Endothelial cell of umbilical vein (primary cell): ENCODE results near the gene USP46.

ENCODE experiments used
- EZH2 ChIP-seq: IDR thresholded peaks from 2 replicates; pipeline ENCODE4 v1.6.1; 2012; ENCODE audit warnings: borderline replicate concordance, low read depth, mild to moderate bottlenecking, moderate library complexity, low read length, inconsistent platforms; ENCODE audit not compliant: severe bottlenecking
- JUN ChIP-seq: IDR thresholded peaks from 2 replicates; pipeline ENCODE4 v1.6.1; 2011; ENCODE audit warnings: borderline replicate concordance, low read depth; ENCODE audit not compliant: insufficient read length, insufficient read depth
- MAX ChIP-seq: IDR thresholded peaks from 2 replicates; pipeline ENCODE4 v1.6.1; 2011; ENCODE audit not compliant: insufficient read depth, insufficient read length
- POLR2A ChIP-seq: IDR thresholded peaks from 2 replicates; pipeline ENCODE4 v1.6.1; 2012; ENCODE audit warnings: low read depth, mild to moderate bottlenecking, control low read depth, low read length
- POLR2AphosphoS5 ChIP-seq: IDR thresholded peaks from 2 replicates; pipeline ENCODE4 v1.6.1; 2012; ENCODE audit warnings: low read depth, mild to moderate bottlenecking, control low read depth, low read length, moderate library complexity; ENCODE audit not compliant: insufficient read depth
- TF ChIP-seq, protein P1 (sequence below), 2 donors: IDR thresholded peaks; 1 replicate in 1 of 2; 2 replicates in 1 of 2; pipeline ENCODE4 v1.5.1; 2011; ENCODE audit warnings: low read length in 2 of 2, mild to moderate bottlenecking in 2 of 2, moderate library complexity in 2 of 2, control low read depth in 1 of 2, inconsistent platforms in 1 of 2, low read depth in 1 of 2; ENCODE audit not compliant: insufficient read depth in 1 of 2; ENCODE audit errors: extremely low read depth in 1 of 2

DNA sequence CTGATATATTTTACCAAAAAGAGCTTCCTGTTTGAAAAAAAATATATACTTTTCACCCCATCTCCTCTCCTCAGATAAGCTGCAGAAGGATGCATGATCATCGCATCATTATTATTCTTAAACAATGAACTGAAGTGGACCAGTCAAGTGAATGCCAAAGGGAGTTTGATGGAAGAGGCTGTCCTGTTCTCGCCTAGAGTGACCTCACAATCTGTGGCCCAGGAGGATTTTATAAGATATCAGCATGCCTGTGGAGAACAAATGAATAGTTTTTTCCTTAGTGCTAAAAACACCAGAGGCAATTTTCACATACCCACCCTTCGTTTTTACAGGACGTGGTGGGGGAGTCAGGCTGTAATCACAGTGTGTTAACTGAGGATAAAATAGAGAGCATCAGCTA, 112.7 kb downstream of the USP46 start:
- TF ChIP-seq, protein P1, sequence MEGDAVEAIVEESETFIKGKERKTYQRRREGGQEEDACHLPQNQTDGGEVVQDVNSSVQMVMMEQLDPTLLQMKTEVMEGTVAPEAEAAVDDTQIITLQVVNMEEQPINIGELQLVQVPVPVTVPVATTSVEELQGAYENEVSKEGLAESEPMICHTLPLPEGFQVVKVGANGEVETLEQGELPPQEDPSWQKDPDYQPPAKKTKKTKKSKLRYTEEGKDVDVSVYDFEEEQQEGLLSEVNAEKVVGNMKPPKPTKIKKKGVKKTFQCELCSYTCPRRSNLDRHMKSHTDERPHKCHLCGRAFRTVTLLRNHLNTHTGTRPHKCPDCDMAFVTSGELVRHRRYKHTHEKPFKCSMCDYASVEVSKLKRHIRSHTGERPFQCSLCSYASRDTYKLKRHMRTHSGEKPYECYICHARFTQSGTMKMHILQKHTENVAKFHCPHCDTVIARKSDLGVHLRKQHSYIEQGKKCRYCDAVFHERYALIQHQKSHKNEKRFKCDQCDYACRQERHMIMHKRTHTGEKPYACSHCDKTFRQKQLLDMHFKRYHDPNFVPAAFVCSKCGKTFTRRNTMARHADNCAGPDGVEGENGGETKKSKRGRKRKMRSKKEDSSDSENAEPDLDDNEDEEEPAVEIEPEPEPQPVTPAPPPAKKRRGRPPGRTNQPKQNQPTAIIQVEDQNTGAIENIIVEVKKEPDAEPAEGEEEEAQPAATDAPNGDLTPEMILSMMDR (IDR thresholded peaks at IDR 0.05; ENCODE audit: extremely low read depth in 1 of 2, insufficient read depth in 1 of 2, low read depth in 1 of 2, low read length in 2 of 2) = no peak
- TF ChIP-seq POLR2AphosphoS5 (no peak), EZH2 (no peak), JUN (no peak), MAX (no peak), POLR2A (no peak)
